Measurements from ENCODE around the gene GIPC1. TPM values are rescaled to one million over a fixed set of nuclear protein-coding genes. Genes with fewer than 3 reads are reported as not detected.

The GIPC1 gene
- total and polyA plus RNA-seq, 2 of the 4 experiments (the other 2 are of a cell fraction), result 74.2 to 133 TPM

GRCh38 chr19:14512406-14512961, 16.6 kb upstream of the GIPC1 start:
- DNase-seq, result no peak
- H3K4me3 ChIP-seq (ENCODE audit: insufficient read depth, low read depth, low read length), result no peak overlapping the region
- no peak overlapping the region for H3K4me2 ChIP-seq (ENCODE audit: low read depth, low read length)
- peaks cover 40% of the 10 kb centered on the region for H4K20me1 ChIP-seq (ENCODE audit: insufficient read depth, low read length)
- H3K4me1 ChIP-seq (ENCODE audit: control insufficient read depth, insufficient read depth, low read length), result peaks cover 20% of the 10 kb centered on the region
- peaks cover 24% of the 10 kb centered on the region for H3K9me1 ChIP-seq (ENCODE audit: insufficient read depth, low read length)
- no peak overlapping the region for H3K4ac ChIP-seq (ENCODE audit: low read depth, low read length)
- intact Hi-C loops (cut with micrococcal nuclease), result no loop called here
- no peak overlapping the region for H4K8ac ChIP-seq (ENCODE audit: low read depth in 2 of 2, low read length in 2 of 2)
- no peak overlapping the region for H2BK20ac ChIP-seq (ENCODE audit: low read depth, low read length)
- ChIA-PET CTCF (no interaction called here), POLR2A (ENCODE audit: unreplicated experiment) (no interaction called here)
- no peak overlapping the region for H2AFZ ChIP-seq (replicated peaks; ENCODE audit: low read length, poor library complexity)
- no peaks in the 10 kb centered on the region for H3K9me3 ChIP-seq (ENCODE audit: control insufficient read depth, insufficient read depth, low read length)
- H2BK15ac ChIP-seq (ENCODE audit: low read depth, low read length), result no peak overlapping the region
- no peak overlapping the region for H2BK5ac ChIP-seq (ENCODE audit: low read depth, low read length, poor library complexity, severe bottlenecking)
- H3K18ac ChIP-seq (ENCODE audit: low read depth, low read length), result no peak overlapping the region
- no TSS peak for BruUV-seq (replicated peaks)
- in situ Hi-C loops (cut with MboI; ENCODE audit: low sequenced_read_pairs), result no loop called here
- no peak overlapping the region for H4K91ac ChIP-seq (ENCODE audit: insufficient read depth, low read depth, low read length)
- peaks cover 23 to 53% of the 10 kb centered on the region in 2 experiments for H3K79me1 ChIP-seq (ENCODE audit: low read depth in 1 of 2, low read length in 2 of 2)
- ATAC-seq (ENCODE audit: low read depth), result no peak
- H3K27ac ChIP-seq (ENCODE audit: insufficient read depth, low read length), result no peak overlapping the region
- no peak overlapping the region for H2AK9ac ChIP-seq (replicated peaks; ENCODE audit: low read depth, low read length, poor library complexity)
- no peak overlapping the region for H2AK5ac ChIP-seq (ENCODE audit: low read depth, low read length)
- H3K56ac ChIP-seq (ENCODE audit: extremely low read depth, insufficient read depth, low read length), result no peak overlapping the region
- H3K36me3 ChIP-seq (ENCODE audit: control insufficient read depth, insufficient read depth, low read length), result peaks cover 27% of the 10 kb centered on the region
- 100% methylated on average over 1 of the region's 14 CpGs; no CpG with 5 or more reads in 1 of the 2 experiments for WGBS, 2 experiments (ENCODE audit: extremely low coverage in 2 of 2, insufficient read length in 1 of 2)
- TF ChIP-seq CHD1 (IDR thresholded peaks at IDR 0.05; ENCODE audit: low read depth, low read length), result no peak
- no peak for TF ChIP-seq MAFK (IDR thresholded peaks at IDR 0.05; ENCODE audit: low read depth, low read length)
- no peak for TF ChIP-seq CTCF (conservative IDR thresholded peaks at IDR 0.05; ENCODE audit: low read depth, low read length)
- no peak for TF ChIP-seq CEBPB (IDR thresholded peaks at IDR 0.05; ENCODE audit: low read depth, low read length)
- TF ChIP-seq SMC3 (IDR thresholded peaks at IDR 0.05; ENCODE audit: low read depth, low read length), result no peak
- TF ChIP-seq NFE2L2 (IDR thresholded peaks at IDR 0.05; ENCODE audit: low read depth, low read length), result no peak
- TF ChIP-seq FOS (IDR thresholded peaks at IDR 0.05; ENCODE audit: low read depth, low read length), result no peak
- TF ChIP-seq RAD21 (IDR thresholded peaks at IDR 0.05; ENCODE audit: low read length), result no peak
- TF ChIP-seq MAZ (IDR thresholded peaks at IDR 0.05; ENCODE audit: borderline replicate concordance, low read depth, low read length), result no peak
- TF ChIP-seq RFX5 (IDR thresholded peaks at IDR 0.05; ENCODE audit: low read depth, low read length), result no peak
- TF ChIP-seq POLR2A (IDR thresholded peaks at IDR 0.05; ENCODE audit: low read depth, low read length), result no peak
- TF ChIP-seq BHLHE40 (IDR thresholded peaks at IDR 0.05; ENCODE audit: low read depth, low read length), result no peak
- no peak for TF ChIP-seq RCOR1 (IDR thresholded peaks at IDR 0.05; ENCODE audit: insufficient replicate concordance, low read length)
- H2BK120ac ChIP-seq (ENCODE audit: low read depth, low read length), result no peak overlapping the region
- no peak overlapping the region for H3K9ac ChIP-seq (ENCODE audit: low read depth, low read length)
- dilution Hi-C loops (cut with HindIII; ENCODE audit: low sequenced_read_pairs, unreplicated experiment), result no loop called here
- H3K23ac ChIP-seq (ENCODE audit: low read depth, low read length), result no peak overlapping the region
- no peak overlapping the region for H3K14ac ChIP-seq (replicated peaks; ENCODE audit: low read depth, low read length)
- H3K27me3 ChIP-seq (ENCODE audit: control insufficient read depth, insufficient read depth, low read length), result no peaks in the 10 kb centered on the region
- no peak overlapping the region for H4K5ac ChIP-seq (ENCODE audit: low read depth, low read length)
